ENCODE measurements around the gene AP4M1.
"Not testable (repeated sequence)": the region's sequence is repeated elsewhere in the genome, so short reads cannot be mapped to it uniquely, and the experiment has no call there.

The AP4M1 gene

GRCh38 chr7:100132697-100133151, 31.3 kb downstream of the AP4M1 start:
- DNase-seq, result peak; percentile 71

GRCh38 chr7:100137851-100138760, 36.7 kb downstream of the AP4M1 start:
- no peak for DNase-seq

GRCh38 chr7:100141555-100141949, 40.1 kb downstream of the AP4M1 start:
- DNase-seq, result no peak

GRCh38 chr7:100142461-100142860, 41.0 kb downstream of the AP4M1 start:
- no peak for DNase-seq

GRCh38 chr7:100146350-100146749, 44.9 kb downstream of the AP4M1 start:
- not testable (repeated sequence) for DNase-seq

GRCh38 chr7:100147278-100147677, 45.8 kb downstream of the AP4M1 start:
- DNase-seq, result no peak

GRCh38 chr7:100148225-100148558, 46.7 kb downstream of the AP4M1 start:
- DNase-seq, result no peak

GRCh38 chr7:100148559-100149328, 47.3 kb downstream of the AP4M1 start, which contains the start of gene LAMTOR4:
TSS of gene LAMTOR4 (plus strand) at chr7:100148918. CDS start at chr7:100148973, 55 bp downstream.
- DNase-seq, result peak; percentile 100

GRCh38 chr7:100152404-100152803, 51.0 kb downstream of the AP4M1 start:
- no peak for DNase-seq

- DNase-seq, result no peak
Measured at GRCh38 chr7:100152937-100153666, 51.7 kb downstream of the AP4M1 start.

GRCh38 chr7:100153708-100154535, 52.5 kb downstream of the AP4M1 start:
- no peak for DNase-seq

- DNase-seq, result no peak
Measured at GRCh38 chr7:100154651-100155491, 53.4 kb downstream of the AP4M1 start.

GRCh38 chr7:100155553-100156317, 54.3 kb downstream of the AP4M1 start:
- DNase-seq, result no peak

GRCh38 chr7:100156331-100157068, 55.1 kb downstream of the AP4M1 start:
- DNase-seq, result no peak

GRCh38 chr7:100157069-100157333, 55.6 kb downstream of the AP4M1 start:
- DNase-seq, result no peak

GRCh38 chr7:100157334-100158228, 56.1 kb downstream of the AP4M1 start:
- DNase-seq, result no peak

Measured in activated CD4-positive, alpha-beta T cell treated with anti-CD3 and anti-CD28 coated beads, Interleukin-2, amount 50 U/mL, for 16 hours (primary cell).